ENCODE data around the gene TNK1. TPM values are rescaled to one million over a fixed set of nuclear protein-coding genes. Genes with fewer than 3 reads are reported as not detected.

Gene TNK1
- total RNA-seq, 1 experiment from 2014 or later: 3.5 TPM

DNA sequence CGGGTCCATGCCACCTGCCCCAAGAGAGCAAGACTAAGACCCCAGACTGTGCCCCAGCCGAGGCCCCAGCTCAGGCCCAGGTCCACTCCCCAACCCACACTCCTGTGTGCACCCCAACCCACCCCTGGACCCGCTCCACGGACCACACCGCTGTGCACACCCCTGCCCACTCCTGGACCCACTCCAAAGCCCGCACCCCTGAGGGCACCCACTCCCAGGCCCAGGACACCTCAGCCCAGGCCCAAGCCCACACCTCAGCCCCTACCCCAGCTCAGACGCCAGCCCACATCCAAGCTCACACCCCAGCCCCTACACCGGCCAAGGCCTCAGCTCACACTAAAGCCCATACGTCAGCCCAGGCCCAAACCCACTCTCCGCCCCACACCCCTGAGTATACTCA lies 48.8 kb downstream of the TNK1 start:
- DNase-seq (ENCODE audit: extremely low read depth, low read depth): no peak

DNA sequence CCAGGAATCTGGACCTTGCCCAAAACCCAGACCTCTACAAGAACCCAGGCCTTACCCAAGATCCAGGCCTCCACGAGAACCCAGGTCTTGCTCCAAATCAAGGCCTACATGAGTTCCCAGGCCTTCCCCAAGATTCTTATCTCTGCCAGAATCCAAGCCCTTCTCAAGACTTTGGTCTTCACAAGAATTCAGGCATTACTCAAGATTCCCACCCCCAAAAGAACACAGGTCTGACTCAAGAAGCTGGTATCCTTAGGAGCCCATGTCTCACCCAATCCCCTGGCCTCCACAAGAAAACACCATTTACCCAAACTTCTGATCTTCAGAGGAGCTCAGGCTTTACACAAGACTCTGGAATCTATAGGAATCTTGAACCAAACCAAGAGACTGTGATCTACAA lies 50.3 kb downstream of the TNK1 start:
- DNase-seq (ENCODE audit: extremely low read depth, low read depth): no peak

GRCh38 chr17:7432296-7432695 lies 51.4 kb downstream of the TNK1 start:
- DNase-seq (ENCODE audit: extremely low read depth, low read depth): no peak

DNA sequence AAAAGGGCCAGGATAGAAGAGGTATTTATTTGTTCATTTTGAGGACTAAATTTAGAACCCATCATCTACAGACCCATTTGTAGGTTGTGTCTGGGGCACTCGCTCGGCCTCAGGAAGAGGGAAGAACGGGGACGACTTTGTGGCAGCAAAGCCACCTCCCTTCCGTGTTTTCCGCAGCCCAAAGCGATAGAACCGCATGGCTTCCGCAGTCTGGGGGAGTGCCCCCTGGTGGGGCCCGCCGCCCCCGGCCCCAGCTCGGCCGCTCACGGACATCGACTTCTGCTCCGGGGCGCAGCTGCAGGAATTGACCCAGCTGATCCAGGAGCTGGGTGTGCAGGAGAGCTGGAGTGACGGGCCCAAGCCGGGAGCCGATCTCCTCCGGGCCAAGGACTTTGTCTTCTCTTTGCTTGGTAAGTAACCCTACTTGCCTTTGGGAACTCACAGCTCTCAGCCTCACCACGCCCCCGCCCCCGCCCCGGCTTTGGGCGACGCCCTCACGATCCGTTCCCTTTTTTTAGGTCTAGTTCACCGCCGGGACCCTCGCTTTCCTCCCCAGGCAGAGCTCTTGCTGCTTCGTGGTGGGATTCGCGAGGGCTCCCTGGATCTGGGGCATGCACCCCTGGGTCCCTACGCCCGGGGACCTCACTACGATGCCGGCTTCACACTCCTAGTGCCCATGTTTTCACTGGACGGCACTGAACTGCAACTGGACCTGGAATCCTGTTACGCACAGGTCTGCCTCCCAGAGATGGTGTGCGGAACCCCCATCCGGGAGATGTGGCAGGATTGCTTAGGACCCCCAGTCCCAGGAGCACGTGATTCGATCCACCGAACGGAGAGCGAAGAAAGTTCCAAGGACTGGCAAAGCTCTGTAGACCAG lies 55.0 kb downstream of the TNK1 start:
- DNase-seq (ENCODE audit: extremely low read depth, low read depth): peak; percentile 38

DNA sequence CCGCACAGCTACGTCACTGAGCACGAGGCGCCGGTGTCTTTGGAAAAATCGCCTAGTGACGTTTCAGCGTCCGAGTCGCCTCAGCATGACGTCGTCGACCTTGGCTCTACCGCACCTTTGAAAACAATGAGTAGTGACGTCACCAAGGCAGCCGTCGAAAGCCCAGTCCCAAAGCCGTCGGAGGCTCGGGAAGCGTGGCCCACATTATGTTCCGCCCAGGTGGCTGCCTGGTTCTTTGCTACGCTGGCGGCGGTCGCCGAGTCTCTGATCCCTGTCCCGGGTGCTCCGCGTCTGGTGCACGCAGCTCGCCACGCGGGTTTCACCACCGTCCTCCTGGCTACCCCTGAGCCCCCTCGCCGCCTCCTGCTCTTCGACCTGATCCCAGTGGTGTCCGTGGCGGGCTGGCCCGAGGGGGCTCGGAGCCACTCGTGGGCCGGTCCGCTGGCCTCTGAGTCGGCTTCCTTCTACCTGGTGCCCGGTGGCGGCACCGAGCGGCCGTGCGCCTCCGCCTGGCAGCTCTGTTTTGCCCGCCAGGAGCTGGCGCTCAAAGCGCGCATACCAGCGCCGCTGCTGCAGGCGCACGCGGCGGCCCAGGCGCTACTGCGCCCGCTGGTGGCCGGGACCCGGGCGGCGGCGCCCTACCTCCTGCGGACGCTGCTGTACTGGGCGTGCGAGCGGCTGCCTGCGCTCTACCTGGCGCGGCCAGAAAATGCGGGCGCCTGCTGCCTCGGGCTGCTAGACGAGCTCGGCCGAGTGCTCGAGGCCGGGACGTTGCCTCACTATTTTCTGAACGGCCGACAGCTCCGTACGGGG lies 55.9 kb downstream of the TNK1 start:
- peak; percentile 83 for DNase-seq (ENCODE audit: extremely low read depth, low read depth)

GRCh38 chr17:7437369-7437863 lies 56.5 kb downstream of the TNK1 start:
- DNase-seq (ENCODE audit: extremely low read depth, low read depth): no peak

- no peak for DNase-seq (ENCODE audit: extremely low read depth, low read depth)
These were observed 57.2 kb downstream of the TNK1 start for GRCh38 chr17:7437950-7438614.

DNA sequence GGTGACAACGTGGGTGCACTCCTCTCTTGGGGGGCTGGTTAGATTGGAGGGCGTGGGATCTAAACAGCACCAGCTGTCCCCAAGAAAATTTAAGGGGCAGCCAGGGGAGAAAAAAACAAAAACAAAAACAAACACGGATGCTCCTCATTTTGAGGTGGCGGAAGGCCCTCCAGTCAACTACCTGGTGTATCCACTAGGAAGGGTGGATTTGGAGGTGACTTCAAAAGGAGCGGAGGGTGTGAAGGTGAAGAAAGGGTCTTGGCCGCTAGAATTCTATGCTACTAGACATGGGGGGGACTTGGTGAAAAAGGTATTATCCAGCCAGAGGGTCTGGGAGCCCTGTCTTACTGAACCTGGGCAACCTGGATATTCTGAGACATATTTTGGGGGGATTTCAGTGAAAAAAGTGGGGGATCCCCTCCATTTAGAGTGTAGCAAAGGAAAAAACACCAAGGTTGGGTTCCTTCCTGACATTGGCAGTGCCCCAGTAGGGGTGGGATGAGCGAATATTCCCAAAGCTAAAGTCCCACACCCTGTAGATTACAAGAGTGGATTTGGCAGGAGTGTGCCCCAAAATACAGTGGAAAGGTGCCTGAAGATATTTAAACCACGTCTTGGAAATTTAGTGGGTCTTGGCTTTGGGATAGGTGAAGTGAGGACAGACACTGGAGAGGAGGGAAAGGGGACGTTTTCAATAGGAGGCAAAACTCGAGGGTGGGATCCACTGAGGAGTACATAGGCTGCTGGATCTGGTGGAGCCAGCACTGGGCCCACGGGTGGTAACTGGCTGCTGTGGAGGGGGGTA lies 58.0 kb downstream of the TNK1 start:
- DNase-seq (ENCODE audit: extremely low read depth, low read depth): no peak

Other genes starting within 250 kb of the TNK1 start
- gene ASGR1, start 201.7 kb upstream of the TNK1 start, total RNA-seq (2014; rRNA removed; shearing (Covaris generic)): 0.22 TPM in 1 of 2 replicates, not detected in the other
- 3.6 and 3.7 TPM in 2 replicates for gene DLG4, start 161.3 kb upstream of the TNK1 start, total RNA-seq (2014; rRNA removed; shearing (Covaris generic))
- gene ACADVL, start 161.2 kb upstream of the TNK1 start, total RNA-seq (2014; rRNA removed; shearing (Covaris generic)): 249 and 250 TPM in 2 replicates
- gene DVL2, start 146.6 kb upstream of the TNK1 start, total RNA-seq (2014; rRNA removed; shearing (Covaris generic)): 49.5 and 54.9 TPM in 2 replicates
- gene PHF23, start 141.6 kb upstream of the TNK1 start, total RNA-seq (2014; rRNA removed; shearing (Covaris generic)): 32.5 and 38.8 TPM in 2 replicates
- gene GABARAP, start 138.6 kb upstream of the TNK1 start, total RNA-seq (2014; rRNA removed; shearing (Covaris generic)): 150 and 175 TPM in 2 replicates
- gene CTDNEP1, start 129.4 kb upstream of the TNK1 start, total RNA-seq (2014; rRNA removed; shearing (Covaris generic)): 46.9 and 48.4 TPM in 2 replicates
- 60.6 and 61.4 TPM in 2 replicates for gene ELP5, start 128.9 kb upstream of the TNK1 start, total RNA-seq (2014; rRNA removed; shearing (Covaris generic))
- 12.6 and 13.2 TPM in 2 replicates for gene CLDN7, start 118.6 kb upstream of the TNK1 start, total RNA-seq (2014; rRNA removed; shearing (Covaris generic))
- gene SLC2A4, start 99.4 kb upstream of the TNK1 start, total RNA-seq (2014; rRNA removed; shearing (Covaris generic)): not detected in 2 replicates
- 0.06 and 0.15 TPM in 2 replicates for gene YBX2, start 86.5 kb upstream of the TNK1 start, total RNA-seq (2014; rRNA removed; shearing (Covaris generic))
- gene EIF5A, start 73.5 kb upstream of the TNK1 start, total RNA-seq (2014; rRNA removed; shearing (Covaris generic)): 659 and 733 TPM in 2 replicates
- gene GPS2, start 65.7 kb upstream of the TNK1 start, total RNA-seq (2014; rRNA removed; shearing (Covaris generic)): 63.3 and 64.2 TPM in 2 replicates
- gene NEURL4, start 51.8 kb upstream of the TNK1 start, total RNA-seq (2014; rRNA removed; shearing (Covaris generic)): 15.0 and 22.7 TPM in 2 replicates
- 0.02 TPM in 1 of 2 replicates, not detected in the other for gene ACAP1, start 44.6 kb upstream of the TNK1 start, total RNA-seq (2014; rRNA removed; shearing (Covaris generic))
- 5.0 and 6.0 TPM in 2 replicates for gene KCTD11, start 28.9 kb upstream of the TNK1 start, total RNA-seq (2014; rRNA removed; shearing (Covaris generic))
- not detected in 2 replicates for gene TMEM95, start 25.9 kb upstream of the TNK1 start, total RNA-seq (2014; rRNA removed; shearing (Covaris generic))
- gene PLSCR3, start 13.4 kb downstream of the TNK1 start, total RNA-seq (2014; rRNA removed; shearing (Covaris generic)): 31.3 and 32.4 TPM in 2 replicates
- 107 and 202 TPM in 2 replicates for gene TMEM256, start 23.0 kb downstream of the TNK1 start, total RNA-seq (2014; rRNA removed; shearing (Covaris generic))
- gene NLGN2, start 26.8 kb downstream of the TNK1 start, total RNA-seq (2014; rRNA removed; shearing (Covaris generic)): 5.5 and 6.2 TPM in 2 replicates
- not detected in 2 replicates for gene SPEM1, start 39.2 kb downstream of the TNK1 start, total RNA-seq (2014; rRNA removed; shearing (Covaris generic))
- not detected in 2 replicates for gene SPEM2, start 44.5 kb downstream of the TNK1 start, total RNA-seq (2014; rRNA removed; shearing (Covaris generic))
- gene SPEM3, start 47.8 kb downstream of the TNK1 start, total RNA-seq (2014; rRNA removed; shearing (Covaris generic)): not detected in 2 replicates
- 6.3 and 7.9 TPM in 2 replicates for gene TMEM102, start 54.3 kb downstream of the TNK1 start, total RNA-seq (2014; rRNA removed; shearing (Covaris generic))
- 1.2 TPM in 2 replicates for gene FGF11, start 58.4 kb downstream of the TNK1 start, total RNA-seq (2014; rRNA removed; shearing (Covaris generic))
- gene CHRNB1, start 64.0 kb downstream of the TNK1 start, total RNA-seq (2014; rRNA removed; shearing (Covaris generic)): 3.6 and 3.8 TPM in 2 replicates
- gene ZBTB4, start 98.5 kb downstream of the TNK1 start, total RNA-seq (2014; rRNA removed; shearing (Covaris generic)): 14.7 and 15.3 TPM in 2 replicates
- not detected in 2 replicates for gene SLC35G6, start 100.4 kb downstream of the TNK1 start, total RNA-seq (2014; rRNA removed; shearing (Covaris generic))
- 27.1 and 35.3 TPM in 2 replicates for gene POLR2A, start 103.3 kb downstream of the TNK1 start, total RNA-seq (2014; rRNA removed; shearing (Covaris generic))
- gene TNFSF12, start 168.0 kb downstream of the TNK1 start, total RNA-seq (2014; rRNA removed; shearing (Covaris generic)): 6.9 and 8.1 TPM in 2 replicates
- gene TNFSF13, start 177.7 kb downstream of the TNK1 start, total RNA-seq (2014; rRNA removed; shearing (Covaris generic)): 0.63 and 1.4 TPM in 2 replicates
- 92.2 and 102 TPM in 2 replicates for gene SENP3, start 180.8 kb downstream of the TNK1 start, total RNA-seq (2014; rRNA removed; shearing (Covaris generic))
- 24.5 and 29.4 TPM in 2 replicates for gene CD68, start 198.5 kb downstream of the TNK1 start, total RNA-seq (2014; rRNA removed; shearing (Covaris generic))
- gene MPDU1, start 202.8 kb downstream of the TNK1 start, total RNA-seq (2014; rRNA removed; shearing (Covaris generic)): 107 and 133 TPM in 2 replicates
- 0.47 TPM in 1 of 2 replicates, not detected in the other for gene SOX15, start 209.0 kb downstream of the TNK1 start, total RNA-seq (2014; rRNA removed; shearing (Covaris generic))
- gene FXR2, start 233.8 kb downstream of the TNK1 start, total RNA-seq (2014; rRNA removed; shearing (Covaris generic)): 72.6 and 73.3 TPM in 2 replicates
- gene SAT2, start 246.7 kb downstream of the TNK1 start, total RNA-seq (2014; rRNA removed; shearing (Covaris generic)): 51.5 and 53.9 TPM in 2 replicates
- 0.10 TPM in 1 of 2 replicates, not detected in the other for gene SHBG, start 249.0 kb downstream of the TNK1 start, total RNA-seq (2014; rRNA removed; shearing (Covaris generic))